Measurements from ENCODE around the gene RIBC2.

The RIBC2 gene

GRCh38 chr22:45381348-45381747 is 32.1 kb upstream of the RIBC2 start:
- ATAC-seq (ENCODE audit: low read depth) (no peak), DNase-seq (ENCODE audit: low spot score) (no peak)
- peaks cover 4% of the 10 kb centered on the region for H3K27me3 ChIP-seq (ENCODE audit: insufficient read depth, poor library complexity, severe bottlenecking)
- no peak for TF ChIP-seq CTCF (IDR thresholded peaks at IDR 0.05; ENCODE audit: poor library complexity, severe bottlenecking)
- H3K4me1 ChIP-seq (ENCODE audit: insufficient read depth, poor library complexity, severe bottlenecking): no peaks in the 10 kb centered on the region
- no peaks in the 10 kb centered on the region for H3K9me3 ChIP-seq (ENCODE audit: severe bottlenecking)
- no peak overlapping the region for H3K4me3 ChIP-seq (ENCODE audit: severe bottlenecking)
- no peaks in the 10 kb centered on the region for H3K36me3 ChIP-seq (ENCODE audit: low read depth)
- H3K27ac ChIP-seq (ENCODE audit: poor library complexity, severe bottlenecking): no peak overlapping the region

DNA sequence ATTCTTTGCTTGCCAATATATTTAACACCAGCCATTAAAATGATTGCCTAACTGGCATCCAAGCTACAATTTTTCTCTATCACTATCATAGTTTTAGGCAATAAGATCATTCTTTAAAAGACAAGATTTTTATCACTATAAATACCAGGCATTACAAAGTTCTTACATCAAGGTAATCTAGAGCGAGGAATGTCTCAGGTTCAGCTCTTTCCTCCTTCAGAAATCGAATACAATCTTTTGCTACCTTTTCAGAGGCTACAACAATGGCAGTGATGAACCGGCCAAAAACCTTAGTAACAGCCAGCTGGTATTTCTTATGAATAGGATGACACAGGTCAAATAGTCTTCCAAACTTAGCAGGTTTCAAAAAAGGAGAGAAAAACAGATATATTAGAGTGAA is 23.9 kb upstream of the RIBC2 start:
- no peaks in the 10 kb centered on the region for H3K4me1 ChIP-seq (ENCODE audit: insufficient read depth, poor library complexity, severe bottlenecking)
- H3K9me3 ChIP-seq (ENCODE audit: severe bottlenecking): no peaks in the 10 kb centered on the region
- no peak overlapping the region for H3K27ac ChIP-seq (ENCODE audit: poor library complexity, severe bottlenecking)
- no peak overlapping the region for H3K4me3 ChIP-seq (ENCODE audit: severe bottlenecking)
- no peak for TF ChIP-seq CTCF (IDR thresholded peaks at IDR 0.05; ENCODE audit: poor library complexity, severe bottlenecking)
- no peaks in the 10 kb centered on the region for H3K36me3 ChIP-seq (ENCODE audit: low read depth)
- DNase-seq (ENCODE audit: low spot score): no peak
- ATAC-seq (ENCODE audit: low read depth): no peak
- peaks cover 4% of the 10 kb centered on the region for H3K27me3 ChIP-seq (ENCODE audit: insufficient read depth, poor library complexity, severe bottlenecking)

GRCh38 chr22:45397806-45398205 is 15.7 kb upstream of the RIBC2 start:
- no peak for DNase-seq (ENCODE audit: low spot score)
- no peaks in the 10 kb centered on the region for H3K4me1 ChIP-seq (ENCODE audit: insufficient read depth, poor library complexity, severe bottlenecking)
- TF ChIP-seq CTCF (IDR thresholded peaks at IDR 0.05; ENCODE audit: poor library complexity, severe bottlenecking): no peak
- no peaks in the 10 kb centered on the region for H3K27me3 ChIP-seq (ENCODE audit: insufficient read depth, poor library complexity, severe bottlenecking)
- H3K27ac ChIP-seq (ENCODE audit: poor library complexity, severe bottlenecking): no peak overlapping the region
- H3K36me3 ChIP-seq (ENCODE audit: low read depth): no peaks in the 10 kb centered on the region
- ATAC-seq (ENCODE audit: low read depth): no peak
- H3K4me3 ChIP-seq (ENCODE audit: severe bottlenecking): no peak overlapping the region
- no peaks in the 10 kb centered on the region for H3K9me3 ChIP-seq (ENCODE audit: severe bottlenecking)

DNA sequence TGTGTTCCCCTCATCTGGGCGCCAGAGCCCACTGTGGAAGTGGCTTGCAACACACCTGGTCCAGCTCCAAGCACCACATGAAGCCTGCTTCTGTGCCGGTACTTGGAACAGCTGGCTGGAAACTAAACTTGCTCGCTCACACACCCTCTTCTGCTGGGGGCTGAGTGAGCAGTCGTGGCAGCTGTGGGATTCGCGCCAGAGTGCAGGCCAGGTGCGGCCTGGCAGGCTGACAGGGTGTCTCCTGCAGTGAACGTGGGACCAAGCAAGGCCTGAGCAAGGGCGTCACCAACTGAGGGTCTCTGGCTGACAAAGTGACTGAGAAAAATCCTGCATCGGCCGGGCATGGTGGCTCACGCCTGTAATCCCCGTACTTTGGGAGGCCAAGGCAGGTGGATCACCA is 15.3 kb upstream of the RIBC2 start:
- H3K9me3 ChIP-seq (ENCODE audit: severe bottlenecking): no peaks in the 10 kb centered on the region
- H3K4me1 ChIP-seq (ENCODE audit: insufficient read depth, poor library complexity, severe bottlenecking): no peaks in the 10 kb centered on the region
- no peaks in the 10 kb centered on the region for H3K27me3 ChIP-seq (ENCODE audit: insufficient read depth, poor library complexity, severe bottlenecking)
- H3K27ac ChIP-seq (ENCODE audit: poor library complexity, severe bottlenecking): no peak overlapping the region
- DNase-seq (ENCODE audit: low spot score): no peak
- no peaks in the 10 kb centered on the region for H3K36me3 ChIP-seq (ENCODE audit: low read depth)
- no peak for ATAC-seq (ENCODE audit: low read depth)
- TF ChIP-seq CTCF (IDR thresholded peaks at IDR 0.05; ENCODE audit: poor library complexity, severe bottlenecking): no peak
- H3K4me3 ChIP-seq (ENCODE audit: severe bottlenecking): no peak overlapping the region

DNA sequence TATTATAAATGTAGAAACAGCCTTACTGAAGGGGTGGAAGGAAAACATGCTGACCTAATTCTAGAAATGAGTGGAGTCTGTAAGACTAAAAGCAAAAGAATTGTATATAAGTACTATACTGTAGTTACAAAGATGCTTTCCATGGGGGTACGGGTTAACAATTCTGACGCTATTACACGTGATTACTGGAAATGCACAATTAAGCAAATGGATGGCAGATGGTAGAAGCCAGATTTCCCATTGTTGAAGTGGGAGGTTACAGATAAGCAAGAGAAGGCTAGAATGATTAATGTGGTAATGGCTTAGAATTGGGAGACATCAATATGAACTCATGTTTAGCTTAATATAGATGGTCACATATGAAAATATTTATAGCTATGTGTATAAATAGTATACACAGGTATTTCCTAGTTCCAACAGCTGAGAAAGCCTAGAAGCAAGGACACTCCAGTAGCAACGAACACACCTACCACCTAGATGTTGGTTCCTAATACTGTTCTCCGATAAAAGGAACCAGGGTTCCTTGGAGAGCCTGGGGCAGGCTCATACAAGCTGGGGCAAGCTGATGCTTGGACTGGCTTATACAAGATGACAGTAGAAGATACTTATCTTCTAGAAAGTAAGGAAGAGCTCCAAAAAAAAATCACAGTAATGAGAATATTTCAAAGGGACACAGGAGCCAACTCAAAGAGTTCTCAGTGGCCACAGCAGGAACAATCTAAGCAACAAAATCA is 13.6 kb upstream of the RIBC2 start:
- Histone ChIP-seq H3K4me3 (ENCODE audit: severe bottlenecking) (no peak overlapping the region), H3K4me1 (ENCODE audit: insufficient read depth, poor library complexity, severe bottlenecking) (no peaks in the 10 kb centered on the region), H3K36me3 (ENCODE audit: low read depth) (no peaks in the 10 kb centered on the region), H3K27ac (ENCODE audit: poor library complexity, severe bottlenecking) (no peak overlapping the region), H3K27me3 (ENCODE audit: insufficient read depth, poor library complexity, severe bottlenecking) (no peaks in the 10 kb centered on the region), H3K9me3 (ENCODE audit: severe bottlenecking) (no peaks in the 10 kb centered on the region)
- no peak for DNase-seq (ENCODE audit: low spot score)
- peak; percentile 58; the same call in 2 of the 3 replicates for ATAC-seq (ENCODE audit: low read depth)
- no peak for TF ChIP-seq CTCF (IDR thresholded peaks at IDR 0.05; ENCODE audit: poor library complexity, severe bottlenecking)

Measured in RWPE2 (cell line).